Stimulated activated CD4-positive, alpha-beta T cell treated with anti-CD3 and anti-CD28 coated beads, Interleukin-2, amount 100 ng/mL, for 24 hours (primary cell): ENCODE measurements around the gene CCM2.
"Not testable (repeated sequence)": the region's sequence is repeated elsewhere in the genome, so short reads cannot be mapped to it uniquely, and the experiment has no call there.

Experiments used
- DNase-seq, 2 donors: peaks; one replicate each; pipeline ENCODE4 v3.0.0-alpha.2; 2020

CCM2 gene

DNA sequence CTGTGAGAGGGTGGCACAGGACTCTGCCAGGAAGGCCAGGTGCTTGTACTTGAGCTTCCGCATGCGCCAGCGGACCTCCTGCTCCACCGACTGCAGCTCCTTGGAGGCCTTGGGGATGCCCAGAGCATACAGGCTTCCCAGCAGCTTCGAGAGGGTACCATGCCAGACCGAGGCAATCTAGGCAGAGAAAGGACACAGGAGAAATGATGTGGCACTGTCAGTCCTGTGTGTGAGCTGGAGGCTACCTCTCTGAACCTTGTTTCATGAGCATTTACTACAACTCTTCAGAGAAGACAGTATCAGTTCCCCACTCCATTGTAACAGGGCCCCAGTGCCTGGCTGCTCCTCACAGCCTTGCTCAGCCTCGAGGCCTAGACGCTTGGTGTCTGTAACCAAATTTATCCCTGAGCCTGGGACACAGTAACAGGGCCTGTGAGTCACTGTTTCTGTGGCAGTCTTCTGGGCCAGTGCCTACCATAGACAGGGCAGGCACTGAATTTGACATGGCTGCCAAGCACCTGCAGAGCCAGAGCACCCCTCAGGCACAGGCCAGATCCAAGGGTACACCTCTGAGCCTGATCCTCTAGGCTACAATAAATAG, 105.7 kb downstream of the CCM2 start:
- DNase-seq: no peak

DNA sequence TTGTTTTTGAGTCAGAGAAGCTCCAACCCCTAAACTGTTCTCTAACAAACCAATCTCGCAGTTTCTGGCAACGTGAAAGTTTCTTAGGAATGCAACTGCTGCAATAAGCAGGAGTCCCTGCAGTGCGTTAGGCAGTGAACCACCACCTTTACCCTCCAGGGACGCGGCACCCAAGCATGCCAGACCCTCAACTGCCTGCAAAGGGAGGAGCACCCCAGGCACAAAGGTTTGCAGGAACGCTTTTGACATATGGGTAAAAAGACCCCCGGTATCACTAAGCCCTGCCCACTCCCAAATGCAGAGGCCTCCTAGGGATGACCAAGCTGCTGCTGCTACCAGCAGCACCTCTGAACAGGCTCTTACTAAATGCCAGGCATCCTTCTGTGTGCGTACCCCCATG, 106.8 kb downstream of the CCM2 start:
- DNase-seq: no peak

DNA sequence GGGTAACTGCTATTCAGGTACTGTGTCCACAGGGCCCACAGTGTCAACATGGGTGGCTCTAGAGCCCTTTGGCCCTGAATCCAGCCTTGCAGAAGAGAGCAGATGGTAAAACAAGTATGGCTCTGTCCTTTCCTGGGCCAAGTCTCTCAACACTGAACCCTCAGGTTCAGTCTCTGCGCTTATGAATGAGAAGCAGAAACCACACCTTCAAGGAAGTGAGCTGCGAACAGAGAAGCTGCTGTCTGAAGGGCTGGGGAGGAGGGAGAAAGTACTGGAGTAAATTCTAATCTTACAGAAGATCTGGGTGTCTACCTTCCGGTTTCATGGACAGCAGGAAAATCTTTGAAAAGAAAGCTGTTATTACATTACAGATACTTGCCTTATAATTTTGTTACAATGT, 107.4 kb downstream of the CCM2 start:
- DNase-seq: no peak

DNA sequence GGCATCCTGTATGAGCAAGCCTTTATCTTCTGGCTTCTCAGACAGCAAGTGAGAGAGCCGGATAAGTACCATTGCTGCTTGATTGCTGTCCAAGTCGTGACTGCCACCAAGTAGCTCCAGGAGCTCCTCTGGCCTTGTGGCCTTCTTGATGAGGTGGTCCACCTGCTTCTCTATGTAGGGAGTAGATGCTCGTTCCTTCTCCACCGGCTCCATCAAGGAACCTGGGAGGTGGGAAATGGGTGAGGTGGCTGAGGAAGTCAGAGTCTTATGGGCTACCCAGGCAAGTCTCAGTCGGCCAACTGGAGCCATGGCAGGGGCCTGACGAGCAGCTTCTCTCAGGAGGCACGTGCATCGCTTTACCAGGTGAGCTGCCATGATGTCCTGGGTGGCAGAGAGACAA, 108.9 kb downstream of the CCM2 start:
- DNase-seq: no peak

DNA sequence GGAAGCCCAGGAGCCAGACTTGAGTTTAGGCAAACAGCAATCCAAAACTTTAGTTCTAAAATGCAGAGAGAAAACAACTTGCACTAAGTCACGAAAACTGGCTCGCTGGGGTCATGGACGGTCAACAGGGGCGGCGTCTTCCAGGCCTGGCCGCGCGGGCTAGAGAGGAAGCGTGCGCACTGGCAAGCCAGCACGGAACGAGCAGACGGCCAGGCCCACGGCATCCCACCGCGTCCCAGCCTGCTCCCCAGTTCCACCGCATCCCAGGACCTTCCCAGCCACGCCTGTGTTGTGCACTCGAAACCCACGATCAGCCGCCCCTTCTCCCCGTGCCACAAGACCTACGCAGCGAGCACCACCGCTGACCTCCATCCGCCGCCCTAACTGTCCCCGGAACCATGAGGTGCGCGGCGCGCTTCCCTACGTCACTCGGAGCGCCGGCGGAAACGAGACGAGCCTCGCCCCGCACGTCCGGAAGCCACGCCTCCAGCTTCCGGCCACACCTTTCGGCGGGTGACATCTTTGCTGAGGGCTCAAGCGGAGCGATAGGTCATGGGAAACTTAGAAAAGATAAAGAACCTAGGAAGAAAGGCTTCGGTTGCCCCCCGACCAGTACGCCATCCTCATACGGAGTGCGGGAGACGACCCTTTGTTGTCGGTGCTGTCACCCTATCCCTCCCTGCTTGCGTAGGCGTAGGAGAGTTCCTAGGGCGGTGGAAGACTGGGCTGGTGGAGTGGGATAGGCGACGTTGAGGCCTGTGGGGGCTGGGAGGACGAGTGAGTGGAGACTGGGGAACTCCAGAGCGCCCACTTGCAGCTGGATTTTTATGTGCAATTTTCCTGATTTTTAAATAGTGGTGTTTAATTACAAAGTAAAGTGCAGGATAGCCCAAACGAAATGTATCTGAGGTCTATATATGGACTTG, 111.6 kb downstream of the CCM2 start, which contains the start of gene TBRG4:
Gene TBRG4 (minus strand): TSS at position 400 of the 926 bp plus-strand sequence. CDS start 2,460 bp downstream, outside the sequence.
- peak; percentile 93 to 96 for DNase-seq

DNA sequence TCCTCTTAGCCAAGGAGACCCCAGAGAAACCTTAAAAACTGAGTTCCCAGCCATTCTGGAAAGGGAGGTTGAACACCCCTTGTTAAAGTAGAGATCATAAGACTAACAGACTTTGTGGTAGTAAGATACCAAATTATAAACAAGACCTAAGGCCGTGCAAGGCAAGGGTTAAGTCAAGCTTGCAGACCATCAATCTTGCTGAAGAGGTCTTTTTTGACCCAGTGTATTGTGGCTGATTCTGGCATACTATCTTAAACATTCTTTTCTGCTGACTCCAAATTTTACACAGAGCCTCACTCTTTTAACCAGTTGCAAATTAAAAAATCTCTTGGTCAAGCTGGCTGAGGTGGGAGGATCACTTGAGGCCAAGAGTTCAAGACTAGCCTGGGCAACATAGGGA, 112.6 kb downstream of the CCM2 start:
- no peak for DNase-seq

DNA sequence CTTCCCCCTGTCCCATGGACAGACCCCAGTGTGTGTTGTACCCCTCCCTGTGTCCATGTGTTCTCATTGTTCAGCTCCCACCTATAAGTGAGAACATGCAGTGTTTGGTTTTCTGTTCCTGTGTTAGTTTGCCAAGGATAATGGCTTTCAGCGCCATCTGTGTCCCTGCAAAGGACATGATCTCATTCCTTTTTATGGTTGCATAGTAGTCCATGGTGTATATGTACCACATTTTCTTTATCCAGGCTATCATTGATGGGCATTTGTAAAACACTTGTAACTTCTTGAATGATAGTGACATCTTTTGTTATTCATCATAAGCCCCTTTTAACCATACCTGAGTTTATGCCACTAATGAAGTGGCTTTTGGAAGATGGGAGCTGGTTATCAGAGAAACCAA, 114.3 kb downstream of the CCM2 start:
- DNase-seq: not testable (repeated sequence)

DNA sequence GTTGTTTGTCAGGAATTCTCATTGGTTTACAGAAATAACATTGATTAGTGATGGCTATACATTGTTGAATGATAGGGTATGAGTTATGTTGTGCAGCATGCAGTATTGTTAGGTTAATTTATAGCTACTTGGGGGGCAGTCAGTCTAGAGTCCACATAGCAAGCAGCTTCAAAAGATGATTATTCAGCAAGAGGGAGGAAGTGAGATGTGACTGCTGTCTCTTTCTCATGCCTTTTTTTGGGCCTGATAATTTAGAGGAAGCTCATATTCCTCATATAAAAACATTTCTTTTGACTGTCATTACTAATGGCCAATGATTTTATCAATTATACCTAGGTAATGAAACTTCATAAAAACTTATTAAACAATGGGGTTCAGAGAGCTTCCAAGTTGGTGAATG, 114.9 kb downstream of the CCM2 start:
- DNase-seq: no peak

DNA sequence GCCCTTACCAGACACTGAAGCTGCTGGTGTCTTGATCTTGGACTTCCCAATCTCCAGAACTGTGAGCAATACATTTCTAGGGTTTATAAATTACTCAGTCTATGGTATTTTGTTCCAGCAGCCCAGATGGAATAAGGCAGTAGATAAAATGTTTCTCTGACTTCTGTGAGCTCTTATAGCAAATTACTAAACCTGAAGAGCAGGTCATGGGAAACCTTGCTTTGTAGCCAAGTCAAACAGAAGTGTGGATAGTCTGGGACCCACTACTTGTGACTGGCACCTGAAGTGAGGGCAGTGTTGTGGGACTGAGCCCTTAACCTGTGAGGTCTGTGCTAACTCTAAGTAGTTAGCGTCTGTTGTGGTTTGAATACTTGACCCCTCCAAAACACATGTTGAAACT, 116.0 kb downstream of the CCM2 start:
- DNase-seq: no peak

DNA sequence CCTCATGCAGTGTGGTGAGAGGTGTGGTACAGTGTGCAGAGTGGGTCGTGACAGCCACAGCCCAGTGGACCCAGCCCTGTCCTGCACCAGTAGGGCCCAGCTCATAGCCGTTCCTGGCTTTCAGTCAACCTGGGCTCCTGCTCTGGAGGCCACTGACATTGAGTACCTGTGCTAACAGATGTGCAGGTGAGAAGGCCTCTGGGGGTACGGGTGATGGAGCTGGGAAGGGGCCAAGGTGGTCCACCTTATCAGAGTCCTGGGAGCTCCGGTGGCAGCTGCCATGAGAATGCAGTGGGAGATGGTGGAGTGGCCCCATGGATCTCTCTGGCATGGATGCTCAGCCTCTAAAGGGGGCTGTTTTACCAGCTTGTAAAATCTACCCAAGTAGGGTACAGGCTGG, 117.6 kb downstream of the CCM2 start:
- DNase-seq: no peak

DNA sequence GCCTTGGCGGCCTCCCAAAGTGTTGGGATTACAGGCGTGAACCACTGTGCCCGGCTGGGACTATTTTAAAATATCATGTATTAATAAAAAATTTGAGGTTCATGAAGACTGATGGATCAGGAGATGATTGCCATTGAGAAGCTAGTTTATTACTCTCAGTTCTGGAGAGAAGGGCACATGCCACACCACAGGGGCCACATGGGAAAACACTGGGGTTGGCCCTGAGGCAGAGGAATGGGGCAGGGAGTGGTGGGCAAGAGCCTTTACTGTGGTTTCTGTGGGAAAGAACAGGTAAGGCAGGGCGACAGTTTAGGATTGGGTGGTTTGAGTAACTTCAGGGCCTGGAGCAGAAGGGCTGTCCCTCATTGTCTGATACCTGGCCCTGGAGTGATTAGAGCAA, 118.3 kb downstream of the CCM2 start:
- DNase-seq: no peak

DNA sequence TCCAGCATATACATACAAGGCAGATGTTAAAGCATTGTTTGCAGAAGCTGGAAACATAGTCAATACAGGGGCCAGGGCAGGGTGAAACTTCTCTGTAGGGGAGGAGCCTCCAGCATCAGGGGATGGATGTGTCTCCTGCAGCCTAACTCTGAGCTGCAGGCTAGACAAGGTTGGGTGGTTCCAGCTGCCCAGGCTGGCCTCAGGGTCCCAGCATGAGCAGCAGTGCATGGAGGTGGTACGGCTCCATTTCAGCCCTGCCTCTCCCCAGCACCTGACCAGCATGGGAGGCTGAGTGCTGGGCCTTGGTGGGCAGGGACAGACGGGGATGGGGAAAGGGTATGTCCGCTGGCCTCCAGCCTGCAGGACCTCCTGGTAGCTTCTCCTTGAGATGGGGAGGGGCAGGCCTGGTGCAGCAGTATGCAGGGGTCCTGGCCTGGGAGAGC, 118.9 kb downstream of the CCM2 start:
- DNase-seq: no peak

DNA sequence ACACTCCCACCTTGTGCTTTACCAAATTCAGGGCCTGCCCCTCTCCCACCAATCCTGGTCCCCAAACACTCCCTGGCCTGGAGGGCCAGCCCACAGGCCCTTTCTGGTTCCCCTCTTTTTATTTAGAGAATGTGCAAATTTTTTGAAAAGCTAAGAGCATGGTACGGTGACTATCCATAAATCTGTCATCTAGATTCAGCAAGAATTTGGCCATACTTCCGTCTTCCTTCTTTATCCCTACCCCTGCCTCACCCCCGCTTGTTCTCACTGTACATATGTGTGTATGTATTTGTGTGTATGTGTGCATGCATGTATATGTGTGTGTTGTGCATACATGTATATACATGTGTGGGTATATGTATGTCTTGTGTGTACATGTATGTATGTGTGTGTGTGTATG, 119.5 kb downstream of the CCM2 start:
- DNase-seq: no peak

DNA sequence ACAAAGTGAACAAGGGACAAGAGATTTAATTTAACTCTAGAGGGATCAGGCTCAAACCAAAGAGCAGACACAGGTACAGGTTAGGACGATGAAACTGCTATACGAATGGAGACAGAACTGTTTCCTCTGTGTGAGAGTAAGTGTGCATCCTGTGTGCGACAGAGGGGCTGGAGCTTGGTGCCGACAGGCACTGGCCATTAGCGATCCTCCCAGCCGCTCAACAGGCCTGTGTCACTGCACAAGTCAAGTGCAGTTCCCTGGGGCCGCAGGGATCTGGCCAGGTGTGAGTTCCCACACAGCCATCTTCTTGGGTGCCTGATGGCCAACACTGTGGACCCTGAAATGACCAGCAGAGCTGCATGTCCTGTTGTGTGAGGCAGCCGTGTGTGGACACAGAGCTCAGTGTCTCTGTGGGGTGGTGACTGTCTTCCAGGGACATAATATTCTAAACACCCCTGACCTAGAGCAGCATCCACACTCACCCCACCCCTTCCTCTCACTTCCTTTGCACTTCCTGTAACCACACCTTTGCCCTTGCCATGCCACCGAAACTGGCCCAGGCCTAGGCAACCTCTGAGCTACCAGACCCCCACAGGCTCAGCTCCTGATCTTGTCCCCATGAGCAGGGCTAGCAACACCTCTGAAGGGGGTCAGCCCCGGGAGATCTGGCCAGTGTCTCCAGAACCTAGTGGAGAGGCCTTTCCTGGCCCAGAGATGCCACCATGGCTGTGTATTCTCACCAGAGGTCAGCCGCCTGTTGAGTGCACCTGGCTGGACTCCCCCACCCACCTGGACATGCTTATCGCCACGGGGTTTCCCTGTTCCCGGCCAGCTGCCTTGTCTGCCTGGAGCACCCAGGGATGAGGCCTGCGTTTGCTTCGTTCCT, 123.2 kb downstream of the CCM2 start:
- no peak for DNase-seq

DNA sequence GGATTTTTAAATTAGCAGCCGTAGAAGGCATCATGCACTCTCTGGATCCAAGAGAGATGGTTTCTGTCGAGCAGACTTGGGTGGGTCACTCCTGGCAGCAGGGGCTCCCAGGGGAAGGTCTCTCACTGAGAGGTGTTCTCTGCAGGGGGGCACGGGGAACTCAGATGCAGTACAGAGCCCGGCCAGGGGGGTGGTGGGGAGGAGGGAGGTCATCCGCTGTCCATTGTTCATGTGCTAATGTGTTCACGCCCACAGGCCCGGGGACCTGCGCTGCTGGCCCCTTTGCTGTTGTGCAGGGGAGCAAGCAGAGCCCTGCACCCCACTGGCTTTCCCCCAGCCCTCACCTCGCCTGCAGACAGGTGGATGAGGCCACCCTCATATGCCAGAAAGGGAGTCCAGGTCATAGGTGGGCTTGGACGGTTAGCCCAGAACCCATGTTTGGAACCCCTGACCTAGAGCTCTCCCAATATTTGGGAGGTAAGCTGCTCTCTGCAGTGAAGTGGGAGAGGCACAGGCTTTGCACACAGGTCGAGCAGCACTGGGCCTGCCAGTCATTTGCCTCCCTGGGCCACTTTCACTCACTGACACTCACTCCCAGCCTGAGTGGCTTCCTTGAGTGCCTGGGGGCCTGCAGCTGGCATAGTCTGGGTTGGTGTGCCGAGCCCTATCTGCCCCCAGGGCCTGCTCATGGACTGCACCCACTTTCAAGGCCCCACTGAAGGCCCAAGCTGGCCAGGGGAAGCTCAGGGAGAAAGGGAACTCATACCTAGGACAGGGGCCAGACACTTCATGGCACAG, 124.1 kb downstream of the CCM2 start:
- DNase-seq: no peak

DNA sequence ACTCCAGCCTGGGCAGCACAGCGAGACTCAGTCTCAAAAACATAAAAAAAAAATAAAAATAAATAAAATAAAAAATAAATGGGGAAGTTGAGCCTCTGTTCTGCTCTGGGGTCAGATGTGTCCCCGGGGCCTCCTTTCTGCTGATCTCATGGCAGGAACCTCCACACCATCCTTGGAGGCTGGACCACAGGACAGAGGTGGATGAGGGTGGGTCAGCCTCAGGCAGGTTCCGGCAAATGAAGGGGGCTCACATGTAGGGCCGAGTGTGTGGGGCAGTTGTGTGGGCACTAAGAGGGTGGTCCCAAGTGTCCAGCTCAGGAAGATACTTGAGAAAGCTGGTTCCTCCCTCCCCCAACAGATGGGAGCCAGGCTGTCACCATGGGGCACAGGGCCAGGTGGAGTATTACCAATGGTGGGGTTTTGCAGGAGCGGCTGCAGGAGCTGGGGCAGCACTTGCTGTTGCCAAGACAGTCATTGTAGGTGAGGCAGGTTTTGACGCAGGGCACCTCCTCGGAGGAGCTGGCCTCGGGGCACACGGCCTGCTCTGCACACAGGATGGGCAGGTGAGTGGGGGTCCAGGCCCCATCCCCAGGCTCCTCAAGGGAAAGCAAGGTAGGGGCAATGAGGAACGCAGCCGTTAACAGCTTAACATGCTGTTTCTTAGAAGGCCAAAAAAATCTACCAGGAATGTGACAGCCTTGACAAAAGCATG, 125.3 kb downstream of the CCM2 start:
- DNase-seq: no peak
